Measurements from ENCODE around the gene KCNJ10.

KCNJ10 gene

GRCh38 chr1:159951016-159951415 lies 118.9 kb downstream of the KCNJ10 start:
- Histone ChIP-seq H3K4me1 (ENCODE audit: insufficient read depth, low read length) (peaks cover 6% of the 10 kb centered on the region), H3K27me3 (ENCODE audit: insufficient read depth, low read length) (no peaks in the 10 kb centered on the region; the same call in 1 of the 2 replicates), H3K36me3 (ENCODE audit: insufficient read depth, low read depth, low read length) (no peaks in the 10 kb centered on the region), H3K9me3 (ENCODE audit: insufficient read depth, low read depth, low read length) (no peaks in the 10 kb centered on the region), H3K9ac (ENCODE audit: low read depth, low read length) (no peak overlapping the region), H3K27ac (ENCODE audit: low read length) (no peak overlapping the region), H3K4me3 (ENCODE audit: low read length) (no peak overlapping the region)

- H3K36me3 ChIP-seq (ENCODE audit: insufficient read depth, low read depth, low read length), result no peaks in the 10 kb centered on the region
- no peak overlapping the region for H3K4me3 ChIP-seq (ENCODE audit: low read length)
- no peak overlapping the region for H3K27ac ChIP-seq (ENCODE audit: low read length)
- no peak overlapping the region for H3K9ac ChIP-seq (ENCODE audit: low read depth, low read length)
- H3K4me1 ChIP-seq (ENCODE audit: insufficient read depth, low read length), result peaks cover 6% of the 10 kb centered on the region
- no peaks in the 10 kb centered on the region; the same call in 1 of the 2 replicates for H3K27me3 ChIP-seq (ENCODE audit: insufficient read depth, low read length)
- no peaks in the 10 kb centered on the region for H3K9me3 ChIP-seq (ENCODE audit: insufficient read depth, low read depth, low read length)
Measured at GRCh38 chr1:159949981-159950381, 120.0 kb downstream of the KCNJ10 start.

GRCh38 chr1:159949123-159949522 lies 120.8 kb downstream of the KCNJ10 start:
- no peaks in the 10 kb centered on the region; the same call in 1 of the 2 replicates for H3K27me3 ChIP-seq (ENCODE audit: insufficient read depth, low read length)
- H3K4me1 ChIP-seq (ENCODE audit: insufficient read depth, low read length), result peaks cover 14% of the 10 kb centered on the region
- H3K36me3 ChIP-seq (ENCODE audit: insufficient read depth, low read depth, low read length), result no peaks in the 10 kb centered on the region
- no peak overlapping the region for H3K27ac ChIP-seq (ENCODE audit: low read length)
- H3K9me3 ChIP-seq (ENCODE audit: insufficient read depth, low read depth, low read length), result no peaks in the 10 kb centered on the region
- H3K9ac ChIP-seq (ENCODE audit: low read depth, low read length), result no peak overlapping the region
- H3K4me3 ChIP-seq (ENCODE audit: low read length), result no peak overlapping the region

Data from iPS-20b (cell line).